Testis (tissue), 3 donors: ENCODE measurements around the gene CCDC177. TPM values are rescaled to one million over a fixed set of nuclear protein-coding genes. Genes with fewer than 3 reads are reported as not detected.

Experiments used
- DNase-seq: peaks from one replicate; pipeline ENCODE4 v3.0.0-alpha.2; 2019
- H3K27ac ChIP-seq, 2 donors: fragments of 200-600 bp; sonication (generic); one replicate each; pipeline ENCODE4 v1.5.1; 2019
- H3K27me3 ChIP-seq: fragments of 200-600 bp; sonication (generic); one replicate; pipeline ENCODE4 v1.5.1; 2019
- H3K36me3 ChIP-seq: fragments of 200-600 bp; sonication (generic); one replicate; pipeline ENCODE4 v1.5.1; 2017; ENCODE audit warnings: low read depth; ENCODE audit errors: missing control alignments
- H3K4me1 ChIP-seq: fragments of 200-600 bp; sonication (generic); one replicate; pipeline ENCODE4 v1.5.1; 2019
- H3K4me3 ChIP-seq, 2 donors: fragments of 200-600 bp; sonication (generic); one replicate each; pipeline ENCODE4 v1.5.1; 2017 to 2019
- H3K9me3 ChIP-seq: fragments of 200-600 bp; sonication (generic); one replicate; pipeline ENCODE4 v1.5.1; 2017
- CTCF ChIP-seq, 3 experiments: fragments of 450-650 bp in 2 of 3; fragments of 200-600 bp in 1 of 3; sonication (generic) in 1 of 3; IDR thresholded peaks; one replicate each; pipeline ENCODE4 v1.5.1; 2016 to 2019; ENCODE audit warnings: antibody characterized with exemption in 3 of 3, mild to moderate bottlenecking in 2 of 3, moderate library complexity in 1 of 3
- POLR2A ChIP-seq: fragments of 450-650 bp; IDR thresholded peaks from one replicate; pipeline ENCODE4 v1.6.1; 2017; ENCODE audit warnings: antibody characterized with exemption, mild to moderate bottlenecking, moderate library complexity
- WGBS, 2 donors: methylation state at CpG; one replicate each; pipeline ENCODE4 v1.1.5; 2018; 5-methylcytosine and 5-hydroxymethylcytosine counted together
- intact Hi-C: fragments of 100-400 bp; cut with DNase I; formaldehyde crosslinking; loops from one replicate; pipeline ENCODE4 v1.15.1; 2023; ENCODE audit warnings: low total_unique reads
- polyA plus RNA-seq: library from polyadenylated mRNA; stranded (reverse); fragments of 350-450 nt; fragmentation: Illumina TruSeq; extraction: RNeasy Lipid Tissue Mini Kit (QIAGEN cat#74804); gene quantifications from one replicate; pipeline ENCODE4 v1.2.3, GENCODE V29; 2014; ENCODE audit warnings: low read depth, low replicate concordance; ENCODE audit not compliant: insufficient read depth
- total RNA-seq, 2 donors: library from RNA; depleted of rRNA; stranded (reverse); fragments of >200 nt; gene quantifications; one replicate each; pipeline ENCODE4 v1.2.3, GENCODE V29; 2016

The CCDC177 gene
- total and polyA plus RNA-seq, 3 donors from 2014 or later = 0.63 to 1.9 (median 1.7) TPM

- Histone ChIP-seq H3K27ac (no peak overlapping the region), H3K36me3 (no peaks in the 10 kb centered on the region), H3K27me3 (no peaks in the 10 kb centered on the region), H3K4me1 (no peaks in the 10 kb centered on the region), H3K9me3 (no peaks in the 10 kb centered on the region), H3K4me3 (no peak overlapping the region)
- intact Hi-C loops = no loop called here
- whole genome bisulfite sequencing, 2 donors = 80 to 87% methylated on average over 1 of the region's 1 CpG
- TF ChIP-seq POLR2A = no peak
- no peak for TF ChIP-seq CTCF (IDR thresholded peaks at IDR 0.05)
- no peak for DNase-seq
Measured at GRCh38 chr14:69537900-69538299, 36.8 kb downstream of the CCDC177 start.

DNA sequence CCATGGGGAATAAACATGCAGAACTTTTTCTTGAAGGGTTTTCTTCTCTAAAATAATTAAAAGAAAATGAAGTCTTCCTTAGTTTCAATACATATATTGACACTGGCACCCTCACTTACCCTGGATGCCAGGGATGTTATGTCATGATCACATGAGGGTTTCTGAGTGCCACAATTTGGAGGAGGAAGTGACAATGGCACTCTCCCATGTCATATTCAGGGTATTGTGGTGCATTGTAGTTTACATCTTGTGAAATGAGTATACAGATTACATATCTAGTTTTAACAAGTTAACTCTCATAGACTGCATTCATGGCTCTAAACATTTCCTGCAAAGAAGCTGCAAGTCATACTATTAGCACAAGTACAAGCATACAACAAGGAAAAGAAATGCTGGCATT lies 37.7 kb downstream of the CCDC177 start:
- Histone ChIP-seq H3K4me3 (no peak overlapping the region), H3K9me3 (no peaks in the 10 kb centered on the region), H3K27ac (no peak overlapping the region), H3K4me1 (no peaks in the 10 kb centered on the region), H3K27me3 (no peaks in the 10 kb centered on the region), H3K36me3 (no peaks in the 10 kb centered on the region)
- TF ChIP-seq POLR2A (no peak), CTCF (IDR thresholded peaks at IDR 0.05) (no peak)
- intact Hi-C loops = no loop called here
- DNase-seq = no peak

- DNase-seq = peak; percentile 40
- WGBS, 2 donors = 27 to 39% methylated on average over 4 of the region's 4 CpGs
- intact Hi-C loops = no loop called here
Measured at GRCh38 chr14:69535230-69535848, 39.3 kb downstream of the CCDC177 start.

GRCh38 chr14:69532561-69533340 lies 41.9 kb downstream of the CCDC177 start:
- TF ChIP-seq CTCF (IDR thresholded peaks at IDR 0.05) (no peak), POLR2A (no peak)
- no peaks in the 10 kb centered on the region for H3K36me3 ChIP-seq
- H3K4me3 ChIP-seq = no peak overlapping the region
- H3K27me3 ChIP-seq = no peaks in the 10 kb centered on the region
- no peak for DNase-seq
- no peak overlapping the region for H3K27ac ChIP-seq
- intact Hi-C loops = no loop called here
- no peaks in the 10 kb centered on the region for H3K4me1 ChIP-seq
- 77 to 78% methylated on average over 3 of the region's 3 CpGs for WGBS, 2 donors
- no peaks in the 10 kb centered on the region for H3K9me3 ChIP-seq

More at GRCh38 chr14:69535230-69535848, 39.3 kb downstream of the CCDC177 start:
- Histone ChIP-seq H3K4me1 (no peaks in the 10 kb centered on the region), H3K27me3 (no peaks in the 10 kb centered on the region), H3K9me3 (no peaks in the 10 kb centered on the region), H3K27ac (no peak overlapping the region), H3K36me3 (no peaks in the 10 kb centered on the region), H3K4me3 (no peak overlapping the region)
- TF ChIP-seq CTCF (IDR thresholded peaks at IDR 0.05) = peak in 1 of 3 experiments; percentile 53
- no peak for TF ChIP-seq POLR2A
